Psoas muscle (tissue), 8 donors: ENCODE data around the gene BAIAP2. TPM values are rescaled to one million over a fixed set of nuclear protein-coding genes. Genes with fewer than 3 reads are reported as not detected.
A peak's percentile ranks its signal among the peaks of the same experiment; 100 is the strongest.

Experiments
- ATAC-seq, 4 donors: fragments of 200-7000 bp; cut with Tn5 transposase; one replicate each; pipeline ENCODE4 v1.9.1; 2020; ENCODE audit warnings: moderate library complexity in 3 of 4, mild to moderate bottlenecking in 2 of 4
- DNase-seq, 2 donors: peaks; one replicate each; pipeline ENCODE4 v3.0.0-alpha.2; 2020
- H3K27ac ChIP-seq: fragments of 200-600 bp; one replicate; pipeline ENCODE4 v1.8.0; 2022
- H3K27me3 ChIP-seq, 3 donors: fragments of 200-600 bp in 1 of 3; one replicate each; pipeline versions ENCODE4 v1.6.1 to v1.8.0; 2013 to 2022; ENCODE audit warnings: low read length in 2 of 3, mild to moderate bottlenecking in 2 of 3, moderate library complexity in 1 of 3; ENCODE audit not compliant: insufficient read depth in 3 of 3
- H3K36me3 ChIP-seq, 2 donors: fragments of 200-600 bp in 1 of 2; one replicate each; pipeline versions ENCODE4 v1.6.1 to v1.8.0; 2013 to 2022; ENCODE audit warnings: low read depth in 1 of 2, mild to moderate bottlenecking in 1 of 2, moderate library complexity in 1 of 2; ENCODE audit not compliant: insufficient read depth in 1 of 2
- H3K4me1 ChIP-seq: fragments of 200-600 bp; one replicate; pipeline ENCODE4 v1.8.0; 2022
- H3K4me3 ChIP-seq: fragments of 200-600 bp; one replicate; pipeline ENCODE4 v1.8.0; 2022; ENCODE audit warnings: mild to moderate bottlenecking
- H3K9me3 ChIP-seq: fragments of 200-600 bp; one replicate; pipeline ENCODE4 v1.8.0; 2022
- CTCF ChIP-seq: fragments of 200-600 bp; IDR thresholded peaks from one replicate; pipeline ENCODE4 v1.8.0; 2022; ENCODE audit warnings: antibody characterized with exemption
- WGBS, 3 donors: extraction: QIAGEN DNeasy Blood & Tissue Kit; methylation state at CpG; one replicate each; pipeline versions ENCODE4 v1.1.6 to v1.1.7; 2013; 5-methylcytosine and 5-hydroxymethylcytosine counted together
- intact Hi-C, 2 donors: fragments of 100-400 bp; cut with DNase I; formaldehyde crosslinking; loops; one replicate each; pipeline versions ENCODE4 v1.11.0 to v1.14.2; 2022
- polyA plus RNA-seq, 3 donors: library from polyadenylated mRNA; stranded (reverse); fragments of 200-250 nt; gene quantifications; one replicate each; pipeline ENCODE4 v1.2.3, GENCODE V29; 2013
- total RNA-seq, 4 donors: library from RNA; stranded (reverse); fragmentation: NEBNext Ultra II Directional in 2 of 4; extraction: Animal tissue kit (Norgen Biotek cat#: 25700) in 2 of 4; gene quantifications; one replicate each; pipeline versions ENCODE4 v1.2.1 to v1.2.4, GENCODE V29; 2021 to 2023
- donor health status: healthy with polysubstance abuse.
- donor health status: DM: no; HTN: no; CAD: no; lungs with moderate emphysema.
- donor health status: Bipolar disorder and iron deficiency.
- donor health status: healthy.
- donor health status: DM: yes; HTN: yes; CAD: no.
- donor health status: DM: no; HTN: no; CAD: no.
- donor health status: DM: no; HTN: no; CAD: no.
- donor health status: DM: yes; HTN: yes; CAD: no.

Gene BAIAP2
- total and polyA plus RNA-seq, 7 donors, result 3.9 to 28.9 (median 8.6) TPM

- Histone ChIP-seq H3K9me3 (no peaks in the 10 kb centered on the region), H3K4me3 (no peak overlapping the region), H3K36me3 (no peaks in the 10 kb centered on the region), H3K27me3 (peaks cover 0 to 19% (median 0%) of the 10 kb centered on the region in 3 donors), H3K4me1 (peaks cover 5% of the 10 kb centered on the region), H3K27ac (no peak overlapping the region)
- 92 to 95% (median 93%) methylated on average over 9 of the region's 9 CpGs for WGBS, 3 donors
- ATAC-seq (no peak), DNase-seq (no peak)
- intact Hi-C loops, result no loop called here
- TF ChIP-seq CTCF, result no peak
These were observed 31.1 kb downstream of the BAIAP2 start for GRCh38 chr17:81066072-81066471.

GRCh38 chr17:81066771-81067315, 31.9 kb downstream of the BAIAP2 start:
- ATAC-seq (no peak), DNase-seq (no peak)
- no peak for TF ChIP-seq CTCF
- peaks cover 0 to 19% (median 0%) of the 10 kb centered on the region in 3 donors for H3K27me3 ChIP-seq
- peaks cover 5% of the 10 kb centered on the region for H3K4me1 ChIP-seq
- H3K9me3 ChIP-seq, result no peaks in the 10 kb centered on the region
- 88 to 93% (median 90%) methylated on average over 14 to 16 of the region's 16 CpGs for WGBS, 3 donors
- no peaks in the 10 kb centered on the region for H3K36me3 ChIP-seq
- no peak overlapping the region for H3K27ac ChIP-seq
- intact Hi-C loops, result no loop called here
- no peak overlapping the region for H3K4me3 ChIP-seq

GRCh38 chr17:81067391-81067811, 32.5 kb downstream of the BAIAP2 start:
- DNase-seq (no peak), ATAC-seq (no peak)
- WGBS, 3 donors, result 40 to 57% (median 47%) methylated on average over 20 of the region's 20 CpGs

GRCh38 chr17:81068411-81069134, 33.6 kb downstream of the BAIAP2 start:
- WGBS, 3 donors, result 58 to 72% (median 66%) methylated on average over 26 of the region's 26 CpGs
- no peak for TF ChIP-seq CTCF
- ATAC-seq (peak in 2 of 4 donors; percentile 6 to 42), DNase-seq (no peak)
- no peaks in the 10 kb centered on the region for H3K9me3 ChIP-seq
- H3K4me1 ChIP-seq, result peaks cover 5% of the 10 kb centered on the region
- no peak overlapping the region for H3K27ac ChIP-seq
- H3K4me3 ChIP-seq, result no peak overlapping the region
- peaks cover 0 to 19% (median 0%) of the 10 kb centered on the region in 3 donors for H3K27me3 ChIP-seq
- no peaks in the 10 kb centered on the region for H3K36me3 ChIP-seq
- intact Hi-C loops, result no loop called here

More at GRCh38 chr17:81067391-81067811, 32.5 kb downstream of the BAIAP2 start:
- peaks cover 0 to 19% (median 0%) of the 10 kb centered on the region in 3 donors for H3K27me3 ChIP-seq
- no peak overlapping the region for H3K4me3 ChIP-seq
- intact Hi-C loops, result no loop called here
- H3K36me3 ChIP-seq, result no peaks in the 10 kb centered on the region
- H3K9me3 ChIP-seq, result no peaks in the 10 kb centered on the region
- H3K4me1 ChIP-seq, result peaks cover 5% of the 10 kb centered on the region
- TF ChIP-seq CTCF, result no peak
- H3K27ac ChIP-seq, result no peak overlapping the region
